Transverse colon (tissue), 4 donors: Measurements from ENCODE around the gene CEMP1.
"Not testable (repeated sequence)": the region's sequence is repeated elsewhere in the genome, so short reads cannot be mapped to it uniquely, and the experiment has no call there.

ENCODE experiments used
- EP300 ChIP-seq: sonication (generic); formaldehyde crosslinking; IDR thresholded peaks from one replicate; pipeline ENCODE4 v1.6.1; 2017; ENCODE audit warnings: antibody characterized with exemption, low read depth
- POLR2A ChIP-seq: fragments of 450-650 bp; IDR thresholded peaks from one replicate; pipeline ENCODE4 v1.6.1; 2016; ENCODE audit warnings: antibody characterized with exemption, mild to moderate bottlenecking, moderate library complexity
- POLR2AphosphoS5 ChIP-seq, 3 donors: sonication (generic); formaldehyde crosslinking; IDR thresholded peaks; one replicate each; pipeline ENCODE4 v1.6.1; 2016; ENCODE audit warnings: antibody characterized with exemption in 3 of 3
- TF ChIP-seq, protein P1 (sequence below), 5 experiments: fragments of 200-600 bp in 3 of 5; fragments of 450-650 bp in 2 of 5; sonication (generic) in 3 of 5; IDR thresholded peaks; 1 replicate in 2 of 5; 2 replicates in 3 of 5; pipeline ENCODE4 v1.5.1; 2016 to 2017; ENCODE audit warnings: antibody characterized with exemption in 5 of 5, inconsistent platforms in 3 of 5, mild to moderate bottlenecking in 2 of 5, moderate library complexity in 1 of 5

DNA sequence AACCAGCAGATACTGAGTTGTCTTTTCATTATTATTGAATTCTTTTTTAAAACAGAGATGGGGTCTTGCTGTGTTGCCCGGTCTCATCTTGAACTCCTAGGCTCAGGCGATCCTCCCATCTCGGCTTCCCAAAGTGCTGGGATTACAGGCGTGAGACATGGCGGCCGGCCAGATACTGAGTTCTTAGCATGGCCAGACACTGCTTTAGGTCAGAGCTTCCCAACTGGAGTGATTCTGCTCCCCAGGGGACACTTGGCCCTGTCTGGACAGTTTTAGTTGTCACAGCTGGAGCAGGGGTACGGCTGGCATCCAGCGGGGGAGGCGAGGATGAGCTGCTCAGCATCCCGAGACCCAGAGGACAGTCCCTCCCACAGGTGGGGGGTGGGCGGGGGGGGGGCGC, 47.7 kb upstream of the CEMP1 start:
- TF ChIP-seq, protein P1, sequence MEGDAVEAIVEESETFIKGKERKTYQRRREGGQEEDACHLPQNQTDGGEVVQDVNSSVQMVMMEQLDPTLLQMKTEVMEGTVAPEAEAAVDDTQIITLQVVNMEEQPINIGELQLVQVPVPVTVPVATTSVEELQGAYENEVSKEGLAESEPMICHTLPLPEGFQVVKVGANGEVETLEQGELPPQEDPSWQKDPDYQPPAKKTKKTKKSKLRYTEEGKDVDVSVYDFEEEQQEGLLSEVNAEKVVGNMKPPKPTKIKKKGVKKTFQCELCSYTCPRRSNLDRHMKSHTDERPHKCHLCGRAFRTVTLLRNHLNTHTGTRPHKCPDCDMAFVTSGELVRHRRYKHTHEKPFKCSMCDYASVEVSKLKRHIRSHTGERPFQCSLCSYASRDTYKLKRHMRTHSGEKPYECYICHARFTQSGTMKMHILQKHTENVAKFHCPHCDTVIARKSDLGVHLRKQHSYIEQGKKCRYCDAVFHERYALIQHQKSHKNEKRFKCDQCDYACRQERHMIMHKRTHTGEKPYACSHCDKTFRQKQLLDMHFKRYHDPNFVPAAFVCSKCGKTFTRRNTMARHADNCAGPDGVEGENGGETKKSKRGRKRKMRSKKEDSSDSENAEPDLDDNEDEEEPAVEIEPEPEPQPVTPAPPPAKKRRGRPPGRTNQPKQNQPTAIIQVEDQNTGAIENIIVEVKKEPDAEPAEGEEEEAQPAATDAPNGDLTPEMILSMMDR (IDR thresholded peaks at IDR 0.05): not testable (repeated sequence)
- TF ChIP-seq POLR2A; EP300; POLR2AphosphoS5 (IDR thresholded peaks at IDR 0.05): not testable (repeated sequence)
